ENCODE data around the gene ERGIC1.

The ERGIC1 gene

DNA sequence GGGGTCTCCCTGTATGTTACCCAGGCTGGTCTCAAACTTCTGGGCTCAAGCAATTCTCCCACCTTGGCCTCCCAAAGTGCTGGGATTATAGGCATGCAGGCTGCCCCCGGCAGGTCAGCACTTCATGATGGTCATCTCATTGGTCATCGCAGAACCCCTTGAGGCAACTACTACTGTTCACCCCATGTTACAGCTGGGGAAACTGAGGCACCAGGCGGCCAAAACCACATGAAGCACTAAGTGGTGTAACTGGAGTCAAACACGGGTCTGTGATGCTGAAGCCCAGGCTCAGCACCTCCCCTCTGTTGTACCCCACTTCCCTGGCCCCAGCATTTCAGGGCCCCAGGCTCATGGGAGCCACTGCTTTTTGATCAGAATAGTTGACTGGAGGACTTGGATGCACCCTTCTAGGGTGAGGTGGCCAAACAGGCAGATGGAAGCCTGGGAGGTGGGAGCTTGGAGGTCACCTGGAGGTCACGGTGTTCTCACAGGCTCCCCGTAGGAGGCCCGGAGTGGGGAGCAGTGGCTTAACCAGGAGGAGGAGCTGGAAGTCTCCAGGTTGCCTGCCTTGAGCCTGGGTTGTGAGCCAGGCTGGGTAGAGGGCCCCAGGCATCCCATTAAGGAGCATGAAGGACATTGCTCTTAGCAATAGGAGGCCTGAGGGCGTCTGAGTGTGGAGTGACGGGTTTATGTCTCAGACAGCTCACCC is 67.9 kb downstream of the ERGIC1 start:
- no peaks in the 10 kb centered on the region for H3K79me2 ChIP-seq (ENCODE audit: insufficient read depth, low read depth)
- H4K20me1 ChIP-seq (ENCODE audit: insufficient read depth), result no peaks in the 10 kb centered on the region
- H3K9ac ChIP-seq, result no peak overlapping the region
- no peaks in the 10 kb centered on the region for H3K27me3 ChIP-seq (ENCODE audit: insufficient read depth, low read depth)
- H3K4me2 ChIP-seq, result no peak overlapping the region
- no peak overlapping the region for H2AFZ ChIP-seq (ENCODE audit: low read depth)
- H3K36me3 ChIP-seq (ENCODE audit: insufficient read depth), result no peaks in the 10 kb centered on the region
- TF ChIP-seq, protein P1, sequence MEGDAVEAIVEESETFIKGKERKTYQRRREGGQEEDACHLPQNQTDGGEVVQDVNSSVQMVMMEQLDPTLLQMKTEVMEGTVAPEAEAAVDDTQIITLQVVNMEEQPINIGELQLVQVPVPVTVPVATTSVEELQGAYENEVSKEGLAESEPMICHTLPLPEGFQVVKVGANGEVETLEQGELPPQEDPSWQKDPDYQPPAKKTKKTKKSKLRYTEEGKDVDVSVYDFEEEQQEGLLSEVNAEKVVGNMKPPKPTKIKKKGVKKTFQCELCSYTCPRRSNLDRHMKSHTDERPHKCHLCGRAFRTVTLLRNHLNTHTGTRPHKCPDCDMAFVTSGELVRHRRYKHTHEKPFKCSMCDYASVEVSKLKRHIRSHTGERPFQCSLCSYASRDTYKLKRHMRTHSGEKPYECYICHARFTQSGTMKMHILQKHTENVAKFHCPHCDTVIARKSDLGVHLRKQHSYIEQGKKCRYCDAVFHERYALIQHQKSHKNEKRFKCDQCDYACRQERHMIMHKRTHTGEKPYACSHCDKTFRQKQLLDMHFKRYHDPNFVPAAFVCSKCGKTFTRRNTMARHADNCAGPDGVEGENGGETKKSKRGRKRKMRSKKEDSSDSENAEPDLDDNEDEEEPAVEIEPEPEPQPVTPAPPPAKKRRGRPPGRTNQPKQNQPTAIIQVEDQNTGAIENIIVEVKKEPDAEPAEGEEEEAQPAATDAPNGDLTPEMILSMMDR (conservative IDR thresholded peaks at IDR 0.05; ENCODE audit: low read depth, low read length), result no peak
- H3K27ac ChIP-seq, result no peak overlapping the region
- no peak overlapping the region for H3K4me3 ChIP-seq (IDR thresholded peaks at IDR 0.05; ENCODE audit: insufficient read depth, low read depth, low read length)
- no peaks in the 10 kb centered on the region for H3K4me1 ChIP-seq (ENCODE audit: low read depth, poor library complexity, severe bottlenecking)

DNA sequence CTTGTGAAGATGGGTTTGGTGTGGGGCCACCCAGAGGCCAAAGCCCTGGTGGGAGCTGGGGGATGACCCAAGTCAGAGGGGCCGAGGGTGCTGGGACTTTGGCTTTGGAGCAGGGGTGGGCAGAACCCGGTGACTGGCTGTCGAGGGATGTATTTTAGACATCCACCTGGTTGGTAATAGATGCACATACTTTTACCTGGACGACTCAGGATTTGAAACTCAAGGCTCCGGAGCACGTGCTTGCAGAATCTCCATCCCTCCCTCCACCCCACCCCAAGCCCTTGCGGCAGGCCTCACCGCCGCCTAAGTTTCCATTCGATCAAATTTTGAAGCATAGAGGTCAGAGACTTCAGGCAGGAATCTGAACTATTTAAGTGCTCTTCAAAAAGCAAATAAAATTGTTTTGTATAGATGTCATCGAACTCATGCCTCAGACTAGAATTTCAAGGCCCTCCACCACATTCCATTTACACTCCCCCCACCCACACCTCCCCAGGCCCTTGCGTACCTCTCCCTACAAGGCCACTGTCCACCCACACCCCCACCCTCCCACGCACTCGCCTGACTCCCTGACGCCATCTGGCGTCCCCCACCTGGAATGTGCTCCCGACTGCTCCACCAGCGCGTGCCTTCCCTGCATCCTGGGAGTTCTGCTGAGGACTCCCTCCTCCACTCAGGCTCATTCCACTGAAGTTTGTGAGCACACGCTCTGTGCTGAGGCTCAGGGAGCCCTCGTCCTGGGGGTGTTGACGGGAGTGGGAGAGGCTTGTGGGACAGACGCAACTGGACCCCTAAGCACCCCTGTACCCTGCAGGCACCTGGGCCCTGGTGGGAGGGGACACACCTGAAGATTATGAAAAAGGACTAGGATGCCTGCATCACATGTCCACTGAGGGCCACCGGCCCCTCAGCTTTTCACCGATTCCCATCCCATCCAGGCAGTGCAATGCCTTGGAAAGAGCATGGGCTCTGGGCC is 68.7 kb downstream of the ERGIC1 start:
- Histone ChIP-seq H3K27ac (no peak overlapping the region), H3K79me2 (ENCODE audit: insufficient read depth, low read depth) (no peaks in the 10 kb centered on the region), H3K36me3 (ENCODE audit: insufficient read depth) (no peaks in the 10 kb centered on the region), H2AFZ (ENCODE audit: low read depth) (no peak overlapping the region), H4K20me1 (ENCODE audit: insufficient read depth) (no peaks in the 10 kb centered on the region), H3K4me3 (IDR thresholded peaks at IDR 0.05; ENCODE audit: insufficient read depth, low read depth, low read length) (no peak overlapping the region), H3K27me3 (ENCODE audit: insufficient read depth, low read depth) (no peaks in the 10 kb centered on the region), H3K9ac (no peak overlapping the region), H3K4me2 (no peak overlapping the region), H3K4me1 (ENCODE audit: low read depth, poor library complexity, severe bottlenecking) (no peaks in the 10 kb centered on the region)
- TF ChIP-seq, protein P1 (conservative IDR thresholded peaks at IDR 0.05; ENCODE audit: low read depth, low read length), result no peak

DNA sequence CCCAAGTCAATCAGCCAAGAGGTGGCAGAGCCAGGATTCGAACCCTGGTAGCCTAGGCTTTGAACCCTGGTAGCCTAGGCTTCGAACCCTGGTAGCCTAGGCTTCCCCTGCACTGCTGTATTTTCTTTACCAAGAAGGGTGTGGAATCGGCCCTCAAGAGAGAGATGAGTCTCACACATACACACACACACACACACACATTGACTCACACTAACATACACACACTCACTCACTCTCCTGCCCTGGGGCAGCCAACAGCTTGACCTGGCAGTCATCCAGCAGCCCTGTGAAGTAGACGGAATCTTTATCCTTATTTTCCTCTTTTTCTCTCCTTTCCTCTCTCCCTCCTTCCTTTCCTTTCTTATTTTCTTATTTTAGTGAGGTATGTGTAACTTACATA is 69.7 kb downstream of the ERGIC1 start:
- Histone ChIP-seq H3K4me1 (ENCODE audit: low read depth, poor library complexity, severe bottlenecking) (no peaks in the 10 kb centered on the region), H3K36me3 (ENCODE audit: insufficient read depth) (no peaks in the 10 kb centered on the region), H3K9ac (no peak overlapping the region), H3K4me3 (IDR thresholded peaks at IDR 0.05; ENCODE audit: insufficient read depth, low read depth, low read length) (no peak overlapping the region), H3K79me2 (ENCODE audit: insufficient read depth, low read depth) (no peaks in the 10 kb centered on the region), H4K20me1 (ENCODE audit: insufficient read depth) (no peaks in the 10 kb centered on the region), H2AFZ (ENCODE audit: low read depth) (no peak overlapping the region), H3K27ac (no peak overlapping the region), H3K4me2 (no peak overlapping the region), H3K27me3 (ENCODE audit: insufficient read depth, low read depth) (no peaks in the 10 kb centered on the region)
- TF ChIP-seq, protein P1 (conservative IDR thresholded peaks at IDR 0.05; ENCODE audit: low read depth, low read length), result no peak

DNA sequence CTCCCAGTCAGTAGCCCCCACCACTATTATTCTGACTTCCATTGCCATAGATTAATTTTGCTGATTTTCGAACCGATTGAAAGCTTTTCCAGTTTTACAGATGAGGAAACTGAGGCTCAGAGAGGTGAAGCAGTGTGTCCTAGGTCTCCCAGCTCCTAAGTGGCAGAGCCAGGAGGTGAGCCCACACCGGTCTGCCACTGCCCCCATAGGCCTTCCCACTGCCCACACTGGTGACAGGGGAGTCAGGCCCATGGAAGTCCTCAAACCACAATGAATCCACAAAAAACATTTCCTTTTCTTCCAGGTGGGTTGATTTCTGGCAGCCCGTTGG is 70.2 kb downstream of the ERGIC1 start:
- H3K4me2 ChIP-seq, result no peak overlapping the region
- H4K20me1 ChIP-seq (ENCODE audit: insufficient read depth), result no peaks in the 10 kb centered on the region
- no peaks in the 10 kb centered on the region for H3K36me3 ChIP-seq (ENCODE audit: insufficient read depth)
- no peak overlapping the region for H3K27ac ChIP-seq
- H3K27me3 ChIP-seq (ENCODE audit: insufficient read depth, low read depth), result no peaks in the 10 kb centered on the region
- H3K79me2 ChIP-seq (ENCODE audit: insufficient read depth, low read depth), result no peaks in the 10 kb centered on the region
- H2AFZ ChIP-seq (ENCODE audit: low read depth), result no peak overlapping the region
- no peak overlapping the region for H3K4me3 ChIP-seq (IDR thresholded peaks at IDR 0.05; ENCODE audit: insufficient read depth, low read depth, low read length)
- H3K9ac ChIP-seq, result no peak overlapping the region
- TF ChIP-seq, protein P1 (conservative IDR thresholded peaks at IDR 0.05; ENCODE audit: low read depth, low read length), result no peak
- H3K4me1 ChIP-seq (ENCODE audit: low read depth, poor library complexity, severe bottlenecking), result no peaks in the 10 kb centered on the region

Data from KMS-11 (cell line).